AG04449 (cell line): ENCODE results near the gene CRK.
A peak's percentile ranks its signal among the peaks of the same experiment; 100 is the strongest.
"Not testable (repeated sequence)": the region's sequence is repeated elsewhere in the genome, so short reads cannot be mapped to it uniquely, and the experiment has no call there.

Source experiments
- CTCF ChIA-PET: fragments of 350-600 bp; formaldehyde crosslinking; extraction: SDS; loops from one replicate; lab custom pipeline; 2021; ENCODE audit warnings: antibody characterized with exemption; lab: Yijun Ruan, JAX
- POLR2A ChIA-PET: fragments of 400-600, 350-600 bp; formaldehyde crosslinking; extraction: SDS; loops from one replicate; lab custom pipeline; 2020; ENCODE audit warnings: antibody characterized with exemption, inconsistent platforms; lab: Yijun Ruan, JAX
- DNase-seq: peaks from one replicate; pipeline ENCODE4 v3.0.0-alpha.2; 2010; ENCODE audit warnings: low read depth, low spot score
- H3K4me3 ChIP-seq: 2 replicates; pipeline ENCODE4 v1.5.1; 2011; ENCODE audit warnings: low read depth, mild to moderate bottlenecking, control low read depth, low read length
- TF ChIP-seq, protein P1 (sequence below): IDR thresholded peaks from one replicate; pipeline ENCODE4 v1.5.1; 2011; ENCODE audit warnings: mild to moderate bottlenecking, moderate library complexity, low read length, control low read depth, inconsistent platforms; ENCODE audit not compliant: insufficient read depth; ENCODE audit errors: missing control alignments

CRK gene

DNA sequence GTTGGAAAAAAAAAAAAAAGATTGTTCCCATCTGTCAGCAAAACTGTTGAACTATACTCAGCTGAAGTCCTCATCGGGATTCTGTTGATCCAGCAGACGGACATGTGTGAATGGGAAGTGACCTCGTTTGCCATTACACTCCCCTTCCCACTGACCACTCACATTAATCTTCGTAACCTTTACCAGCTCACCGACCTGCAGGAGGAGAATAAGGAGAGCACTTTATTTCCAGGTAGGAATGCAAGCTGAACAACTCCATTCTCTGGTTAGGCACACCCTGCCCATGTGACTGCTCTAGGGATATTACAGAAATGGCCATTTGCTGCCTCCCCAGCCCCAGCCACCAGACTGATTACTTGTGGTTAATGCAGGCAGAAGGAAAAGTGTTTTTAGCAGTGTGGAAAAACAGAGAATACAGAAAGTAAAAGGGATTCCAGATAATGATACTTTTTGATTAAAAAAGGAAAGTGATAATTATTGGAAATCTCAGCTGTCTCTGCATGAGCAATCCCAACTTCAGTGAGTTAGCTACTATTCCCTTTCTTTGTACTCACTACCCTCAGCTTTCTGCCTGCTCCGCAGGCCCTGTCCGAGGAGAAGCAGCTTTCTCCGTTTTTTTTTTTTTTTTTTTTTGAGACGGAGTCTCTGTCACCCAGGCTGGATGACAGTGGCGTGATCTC lies 32.4 kb downstream of the CRK start:
- CTCF ChIA-PET: interaction anchor here (0.7 to 1.5 kb wide), 2 partner anchors 58 to 59 kb away, joined by 4 to 8 read pairs; no protein-coding TSS in a partner anchor
- DNase-seq: no peak
- POLR2A ChIA-PET: interaction anchor here (0.8 to 1.2 kb wide), 2 partner anchors 23 to 33 kb away, joined by 3 read pairs; partner anchors contain the start of gene YWHAE
- no peak overlapping the region for H3K4me3 ChIP-seq
- TF ChIP-seq, protein P1, sequence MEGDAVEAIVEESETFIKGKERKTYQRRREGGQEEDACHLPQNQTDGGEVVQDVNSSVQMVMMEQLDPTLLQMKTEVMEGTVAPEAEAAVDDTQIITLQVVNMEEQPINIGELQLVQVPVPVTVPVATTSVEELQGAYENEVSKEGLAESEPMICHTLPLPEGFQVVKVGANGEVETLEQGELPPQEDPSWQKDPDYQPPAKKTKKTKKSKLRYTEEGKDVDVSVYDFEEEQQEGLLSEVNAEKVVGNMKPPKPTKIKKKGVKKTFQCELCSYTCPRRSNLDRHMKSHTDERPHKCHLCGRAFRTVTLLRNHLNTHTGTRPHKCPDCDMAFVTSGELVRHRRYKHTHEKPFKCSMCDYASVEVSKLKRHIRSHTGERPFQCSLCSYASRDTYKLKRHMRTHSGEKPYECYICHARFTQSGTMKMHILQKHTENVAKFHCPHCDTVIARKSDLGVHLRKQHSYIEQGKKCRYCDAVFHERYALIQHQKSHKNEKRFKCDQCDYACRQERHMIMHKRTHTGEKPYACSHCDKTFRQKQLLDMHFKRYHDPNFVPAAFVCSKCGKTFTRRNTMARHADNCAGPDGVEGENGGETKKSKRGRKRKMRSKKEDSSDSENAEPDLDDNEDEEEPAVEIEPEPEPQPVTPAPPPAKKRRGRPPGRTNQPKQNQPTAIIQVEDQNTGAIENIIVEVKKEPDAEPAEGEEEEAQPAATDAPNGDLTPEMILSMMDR: no peak

DNA sequence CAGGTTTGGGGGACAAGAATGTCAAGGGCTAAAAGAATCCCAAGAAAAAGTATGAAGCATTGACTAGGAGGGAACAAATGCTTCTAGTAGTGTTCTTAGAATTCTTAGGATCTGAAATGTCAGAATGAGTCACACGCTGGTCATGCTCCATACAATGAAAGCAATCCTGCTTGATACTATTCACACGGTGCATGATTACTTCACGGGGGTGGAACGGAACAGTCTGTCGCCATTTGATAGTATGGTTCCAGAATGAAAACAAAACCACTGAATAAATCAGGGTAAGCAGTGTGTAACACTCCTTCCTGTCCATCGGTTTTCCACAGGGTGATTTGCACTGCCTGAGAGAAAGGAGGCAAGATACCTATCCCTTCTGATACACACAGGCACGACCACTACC lies 33.1 kb downstream of the CRK start:
- no peak overlapping the region for H3K4me3 ChIP-seq
- DNase-seq: peak; percentile 81
- TF ChIP-seq, protein P1: no peak
- CTCF ChIA-PET: interaction anchor here (0.7 kb wide), 1 partner anchor 58 kb away, joined by 4 read pairs; no protein-coding TSS in a partner anchor
- POLR2A ChIA-PET: interaction anchor here (0.8 kb wide), 1 partner anchor 32 kb away, joined by 3 read pairs; no protein-coding TSS in a partner anchor

DNA sequence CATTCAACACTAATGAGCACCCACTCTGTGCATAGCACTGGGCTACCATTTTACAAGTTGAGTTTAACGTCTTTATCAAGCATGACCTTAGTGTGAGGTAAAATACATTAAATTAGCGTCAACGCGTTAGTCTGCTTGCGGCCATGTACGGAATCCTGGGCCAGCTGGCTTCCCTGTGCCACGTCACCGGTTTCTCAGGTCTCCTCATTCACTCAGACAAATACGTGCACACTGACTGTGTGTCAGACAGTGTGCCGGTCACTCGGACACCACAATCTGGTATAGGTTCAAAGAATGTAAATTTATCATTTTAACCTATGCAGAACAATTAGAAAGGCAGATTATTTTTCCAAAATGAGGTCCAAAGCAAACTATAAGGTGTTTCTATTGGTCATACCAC lies 34.6 kb downstream of the CRK start:
- TF ChIP-seq, protein P1: no peak
- ChIA-PET CTCF (no interaction called here), POLR2A (no interaction called here)
- DNase-seq: no peak
- no peak overlapping the region for H3K4me3 ChIP-seq

DNA sequence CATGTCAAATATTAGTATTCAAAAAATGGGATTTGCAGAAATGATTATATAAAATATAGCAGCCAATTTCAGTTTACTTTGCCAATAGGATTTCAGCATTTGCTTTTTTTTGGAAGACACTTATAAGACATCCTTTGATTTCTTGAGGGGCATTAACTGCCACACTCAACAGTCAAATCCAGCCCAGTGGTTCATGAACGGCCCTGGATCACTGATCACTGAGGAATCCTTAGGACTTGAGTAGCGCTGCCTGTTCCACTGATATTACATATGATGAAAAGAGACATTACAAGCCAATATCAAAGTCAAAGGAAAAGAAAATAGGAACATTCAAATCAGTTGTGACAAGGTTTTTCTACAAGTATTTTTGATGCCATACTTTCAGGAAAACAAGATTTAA lies 35.1 kb downstream of the CRK start:
- POLR2A ChIA-PET: no interaction called here

DNA sequence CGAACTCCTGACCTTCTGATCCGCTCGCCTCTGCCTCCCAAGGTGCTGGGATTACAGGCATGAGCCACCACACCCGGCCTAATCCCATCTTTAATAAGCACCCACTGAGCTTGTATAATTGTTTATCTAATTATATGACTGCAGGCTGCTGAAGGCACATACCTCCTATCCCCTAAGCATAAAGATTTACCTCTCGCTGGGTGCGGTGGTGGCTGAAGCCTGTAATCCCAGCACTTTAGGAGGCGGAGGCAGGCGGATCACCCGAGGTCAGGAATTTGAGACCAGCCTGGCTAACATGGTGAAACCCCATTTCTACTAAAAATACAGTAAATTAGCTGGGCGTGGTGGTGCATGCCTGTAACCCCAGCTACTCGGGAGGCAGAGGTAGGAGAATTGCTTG lies 35.9 kb downstream of the CRK start:
- POLR2A ChIA-PET: no interaction called here
- TF ChIP-seq, protein P1: no peak
- CTCF ChIA-PET: interaction anchor here (0.6 kb wide), 1 partner anchor 55 kb away, joined by 3 read pairs; no protein-coding TSS in a partner anchor
- no peak for DNase-seq
- H3K4me3 ChIP-seq: no peak overlapping the region

More for the DNA sequence above, 35.1 kb downstream of the CRK start:
- TF ChIP-seq, protein P1: no peak
- no peak overlapping the region for H3K4me3 ChIP-seq
- DNase-seq: no peak
- CTCF ChIA-PET: no interaction called here

DNA sequence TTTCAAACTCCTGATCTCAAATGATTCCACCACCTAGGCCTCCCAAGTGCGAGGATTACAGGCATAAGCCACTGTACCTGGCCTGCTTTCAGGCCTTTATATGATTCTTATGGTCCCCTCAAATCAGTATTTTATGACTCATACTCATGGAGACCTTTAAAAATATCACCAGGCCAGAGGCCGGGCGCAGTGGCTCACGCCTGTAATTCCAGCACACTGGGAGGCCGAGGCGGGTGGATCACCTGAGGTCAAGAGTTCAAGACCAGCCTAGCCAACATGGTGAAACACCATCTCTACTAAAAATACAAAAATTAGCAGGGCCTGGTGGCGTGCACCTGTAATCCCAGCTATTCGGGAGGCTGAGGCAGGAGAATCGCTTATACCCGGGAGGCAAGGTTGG lies 37.6 kb downstream of the CRK start:
- CTCF ChIA-PET: interaction anchor here (1.3 kb wide), 1 partner anchor 53 kb away, joined by 4 read pairs; no protein-coding TSS in a partner anchor
- POLR2A ChIA-PET: not testable (repeated sequence)

More for the DNA sequence above, 37.6 kb downstream of the CRK start:
- DNase-seq, H3K4me3 ChIP-seq: not testable (repeated sequence)
